Hair follicle dermal papilla cell (primary cell): ENCODE results near the gene TRIOBP. TPM values are rescaled to one million over a fixed set of nuclear protein-coding genes. Genes with fewer than 3 reads are reported as not detected.

Experiments used
- small RNA-seq: library from RNA; depleted of rRNA; stranded (forward); fragments of <200 nt; gene quantifications from one replicate; pipeline ENCODE3, GENCODE V24; 2012
- total RNA-seq: library from RNA; depleted of rRNA; stranded (reverse); fragments of >200 nt; gene quantifications from 2 replicates; pipeline ENCODE4 v1.2.3, GENCODE V29; 2012

Gene TRIOBP, protein sequence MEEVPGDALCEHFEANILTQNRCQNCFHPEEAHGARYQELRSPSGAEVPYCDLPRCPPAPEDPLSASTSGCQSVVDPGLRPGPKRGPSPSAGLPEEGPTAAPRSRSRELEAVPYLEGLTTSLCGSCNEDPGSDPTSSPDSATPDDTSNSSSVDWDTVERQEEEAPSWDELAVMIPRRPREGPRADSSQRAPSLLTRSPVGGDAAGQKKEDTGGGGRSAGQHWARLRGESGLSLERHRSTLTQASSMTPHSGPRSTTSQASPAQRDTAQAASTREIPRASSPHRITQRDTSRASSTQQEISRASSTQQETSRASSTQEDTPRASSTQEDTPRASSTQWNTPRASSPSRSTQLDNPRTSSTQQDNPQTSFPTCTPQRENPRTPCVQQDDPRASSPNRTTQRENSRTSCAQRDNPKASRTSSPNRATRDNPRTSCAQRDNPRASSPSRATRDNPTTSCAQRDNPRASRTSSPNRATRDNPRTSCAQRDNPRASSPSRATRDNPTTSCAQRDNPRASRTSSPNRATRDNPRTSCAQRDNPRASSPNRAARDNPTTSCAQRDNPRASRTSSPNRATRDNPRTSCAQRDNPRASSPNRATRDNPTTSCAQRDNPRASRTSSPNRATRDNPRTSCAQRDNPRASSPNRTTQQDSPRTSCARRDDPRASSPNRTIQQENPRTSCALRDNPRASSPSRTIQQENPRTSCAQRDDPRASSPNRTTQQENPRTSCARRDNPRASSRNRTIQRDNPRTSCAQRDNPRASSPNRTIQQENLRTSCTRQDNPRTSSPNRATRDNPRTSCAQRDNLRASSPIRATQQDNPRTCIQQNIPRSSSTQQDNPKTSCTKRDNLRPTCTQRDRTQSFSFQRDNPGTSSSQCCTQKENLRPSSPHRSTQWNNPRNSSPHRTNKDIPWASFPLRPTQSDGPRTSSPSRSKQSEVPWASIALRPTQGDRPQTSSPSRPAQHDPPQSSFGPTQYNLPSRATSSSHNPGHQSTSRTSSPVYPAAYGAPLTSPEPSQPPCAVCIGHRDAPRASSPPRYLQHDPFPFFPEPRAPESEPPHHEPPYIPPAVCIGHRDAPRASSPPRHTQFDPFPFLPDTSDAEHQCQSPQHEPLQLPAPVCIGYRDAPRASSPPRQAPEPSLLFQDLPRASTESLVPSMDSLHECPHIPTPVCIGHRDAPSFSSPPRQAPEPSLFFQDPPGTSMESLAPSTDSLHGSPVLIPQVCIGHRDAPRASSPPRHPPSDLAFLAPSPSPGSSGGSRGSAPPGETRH (N-terminal part only)
- 103 and 138 TPM in 2 replicates for total RNA-seq

DNA sequence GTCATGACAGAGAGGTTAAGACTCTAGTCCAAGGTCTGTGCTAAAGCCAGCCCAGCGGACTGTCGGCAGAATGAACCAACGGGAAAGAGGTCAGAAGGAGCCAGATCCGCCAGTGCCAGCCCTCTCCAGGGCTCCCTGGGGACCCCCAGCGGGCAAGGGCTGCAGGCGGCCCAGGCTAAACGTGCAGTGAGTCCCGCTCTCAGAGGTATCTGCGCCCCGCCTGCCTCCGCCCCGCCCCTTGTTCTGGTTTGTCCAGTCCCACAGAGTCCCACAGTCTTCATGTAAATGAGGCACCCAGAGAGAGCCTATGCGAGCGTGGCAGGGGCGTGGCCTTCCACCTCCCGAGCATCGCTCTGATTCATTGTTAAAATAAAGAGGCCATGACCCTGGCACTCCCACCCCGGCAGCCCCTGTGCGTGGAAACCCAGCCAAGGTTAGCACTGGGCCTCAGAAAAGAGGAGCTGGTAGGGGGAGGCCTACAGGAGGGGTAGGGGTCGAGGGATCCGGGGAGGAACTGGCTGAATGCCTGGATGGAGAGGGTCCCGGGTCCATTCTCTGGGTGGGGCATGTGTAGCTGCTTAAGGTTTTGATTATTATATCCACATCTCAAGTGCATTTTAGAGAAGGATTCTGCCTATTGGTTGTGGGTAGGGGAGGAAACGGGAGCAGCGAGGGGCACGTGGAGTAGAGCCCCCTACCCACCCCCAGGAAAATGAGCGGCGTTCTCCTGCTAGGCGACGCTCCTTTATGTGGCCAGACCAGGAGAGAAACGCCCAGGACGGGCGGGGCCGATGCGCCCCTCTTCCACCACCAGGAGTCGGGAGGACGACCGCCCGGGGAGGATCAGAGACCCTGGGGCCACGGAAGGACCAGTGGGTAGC is at the start of gene TRIOBP:
TSS of gene TRIOBP (plus strand) at position 392 of the 881 bp plus-strand sequence. CDS start 4,318 bp downstream, outside the sequence.

DNA sequence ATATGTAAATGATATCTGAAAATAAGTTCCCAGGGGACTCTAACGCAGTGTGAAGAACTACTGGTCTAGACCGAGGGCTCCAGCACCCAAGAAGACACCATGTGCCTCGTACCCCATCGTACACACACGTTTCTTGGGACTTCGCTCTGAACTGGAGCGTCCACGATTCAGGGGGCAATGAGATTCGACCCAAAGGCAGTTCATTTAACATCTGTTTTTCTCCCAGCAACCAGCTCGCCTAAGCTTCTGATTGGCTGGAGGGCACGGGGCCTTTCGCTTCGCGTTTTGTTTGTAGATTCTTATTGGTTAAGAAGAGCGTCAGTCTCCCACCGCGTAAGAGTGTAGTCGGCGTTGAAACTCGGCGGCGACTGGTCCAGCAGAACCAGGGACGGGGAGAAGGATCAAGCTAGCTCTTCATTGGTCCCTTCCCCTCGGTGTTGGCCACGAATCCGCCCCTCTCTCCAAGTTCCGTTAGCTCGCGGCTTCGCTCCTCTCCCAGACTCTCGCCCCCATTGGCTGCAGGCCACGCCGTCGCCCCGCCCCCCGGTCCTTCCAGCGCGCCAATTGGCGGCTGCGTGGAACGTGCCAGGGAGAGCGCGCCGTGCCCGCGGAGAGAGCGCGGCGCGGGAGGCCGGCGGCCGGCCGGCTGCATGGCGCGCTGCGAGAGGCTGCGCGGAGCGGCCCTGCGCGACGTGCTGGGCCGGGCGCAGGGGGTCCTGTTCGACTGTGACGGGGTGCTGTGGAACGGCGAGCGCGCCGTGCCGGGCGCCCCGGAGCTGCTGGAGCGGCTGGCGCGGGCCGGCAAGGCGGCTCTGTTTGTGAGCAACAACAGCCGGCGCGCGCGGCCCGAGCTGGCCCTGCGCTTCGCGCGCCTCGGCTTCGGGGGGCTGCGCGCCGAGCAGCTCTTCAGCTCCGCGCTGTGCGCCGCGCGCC is 38.4 kb upstream of the TRIOBP start, which contains the start of gene PDXP:
TSS of gene PDXP (plus strand) at position 591 of the 933 bp plus-strand sequence. CDS start at position 651, 60 bp downstream.

GRCh38 chr22:37674951-37675929 is 21.6 kb upstream of the TRIOBP start, which contains the start of gene LGALS1:
TSS of gene LGALS1 (plus strand) at chr22:37675636. CDS start at chr22:37675703, 67 bp downstream.

DNA sequence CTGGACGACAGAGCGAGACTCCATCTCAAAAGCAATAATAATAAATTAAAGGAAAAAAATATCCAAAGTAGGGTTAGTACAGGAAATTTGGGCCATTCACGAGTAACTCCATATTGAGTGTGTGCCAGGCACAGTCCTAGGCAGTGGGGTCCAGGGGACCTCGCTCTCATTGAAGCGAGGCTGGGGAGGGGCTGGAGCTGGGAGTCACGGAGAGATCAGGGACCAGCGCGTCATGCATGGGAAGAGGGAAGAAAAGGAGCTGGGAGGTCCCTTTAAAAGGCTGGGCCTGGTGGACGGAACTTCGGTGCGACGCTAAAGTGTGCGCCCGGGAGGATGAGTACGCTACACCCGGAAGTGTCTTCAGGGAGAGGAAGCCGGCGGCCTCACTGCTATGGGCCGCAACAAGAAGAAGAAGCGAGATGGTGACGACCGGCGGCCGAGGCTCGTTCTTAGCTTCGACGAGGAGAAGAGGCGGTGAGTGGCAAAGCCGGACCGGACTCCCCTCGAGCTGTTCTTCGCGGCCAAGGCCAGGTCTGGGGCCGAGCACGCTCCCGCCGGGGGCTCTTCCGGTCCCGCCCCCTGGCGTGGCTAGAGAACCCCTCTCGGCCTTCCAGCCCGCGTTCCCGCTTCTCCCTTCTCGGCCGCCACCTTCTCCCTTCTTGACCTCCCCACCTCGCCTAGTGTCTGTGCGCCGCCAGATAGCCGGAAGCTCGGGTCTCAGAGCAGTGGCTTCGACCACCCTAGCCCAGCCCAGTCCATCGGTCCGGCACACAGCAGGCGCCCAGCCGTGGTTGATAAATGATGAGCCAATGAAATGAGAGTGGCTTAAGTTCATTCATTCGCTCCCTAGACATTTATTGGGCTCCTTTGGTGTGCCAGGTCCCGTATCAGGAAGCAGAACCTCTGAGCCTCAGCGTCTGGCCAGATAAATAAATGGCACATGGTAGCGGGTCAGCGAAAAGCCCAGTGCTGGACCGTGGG is 10.6 kb upstream of the TRIOBP start, which contains the start of gene NOL12:
TSS of gene NOL12 (plus strand) at position 342 of the 981 bp plus-strand sequence. CDS start at position 392, 50 bp downstream.

DNA sequence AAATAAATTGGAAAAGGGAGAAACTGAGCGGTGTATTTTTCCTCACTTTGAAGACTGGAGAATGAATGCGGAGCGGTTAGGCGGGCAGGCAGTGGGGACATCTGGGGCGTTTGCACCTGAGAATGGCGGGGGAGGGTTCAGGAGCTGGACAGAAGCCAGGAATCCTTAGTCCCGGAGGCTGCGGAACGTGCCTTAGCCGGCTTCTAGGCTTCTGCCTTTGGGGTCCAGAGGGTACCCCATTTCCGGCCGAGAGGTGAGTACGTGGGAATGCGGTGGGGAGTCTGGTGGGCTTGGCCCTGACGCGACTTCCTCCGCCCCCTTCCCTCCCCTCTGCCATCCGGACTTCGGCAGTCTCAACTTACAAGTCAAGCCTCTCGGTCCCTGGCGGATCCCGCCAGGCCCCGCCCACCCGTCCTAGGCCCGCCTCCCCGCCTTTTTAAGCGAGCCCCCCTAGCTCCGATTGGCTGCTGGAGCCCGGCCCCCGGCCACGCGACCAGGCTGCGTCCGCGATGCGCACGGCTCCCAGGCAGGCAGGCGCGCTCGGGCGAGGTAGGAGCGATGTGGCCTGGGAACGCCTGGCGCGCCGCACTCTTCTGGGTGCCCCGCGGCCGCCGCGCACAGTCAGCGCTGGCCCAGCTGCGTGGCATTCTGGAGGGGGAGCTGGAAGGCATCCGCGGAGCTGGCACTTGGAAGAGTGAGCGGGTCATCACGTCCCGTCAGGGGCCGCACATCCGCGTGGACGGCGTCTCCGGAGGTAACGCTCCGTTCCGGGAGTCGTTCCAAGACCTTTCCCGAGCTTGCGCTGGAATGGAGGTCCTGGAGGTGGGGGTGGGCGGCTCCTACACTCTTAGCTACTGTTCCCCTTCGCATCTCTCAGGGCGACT is 110.8 kb downstream of the TRIOBP start, which contains the start of gene GCAT:
TSS of gene GCAT (plus strand) at position 525 of the 884 bp plus-strand sequence. CDS start at position 559, 34 bp downstream.

GRCh38 chr22:37823134-37823985 is 126.5 kb downstream of the TRIOBP start, which contains the start of gene GALR3:
TSS of gene GALR3 (plus strand) at chr22:37823382. CDS start at chr22:37823407, 25 bp downstream.

Small RNA genes within 50 kb of the gene (small RNA-seq; reads per million reads assigned to genes)
- not detected for gene RN7SL385P

Other genes with a start within 250 kb of the TRIOBP start
- 0.16 TPM in 1 of 2 replicates, not detected in the other for gene MFNG, start 210.7 kb upstream of the TRIOBP start, total RNA-seq
- 11.9 and 17.4 TPM in 2 replicates for gene CARD10, start 177.6 kb upstream of the TRIOBP start, total RNA-seq
- gene CDC42EP1, start 136.6 kb upstream of the TRIOBP start, total RNA-seq: 41.7 and 53.3 TPM in 2 replicates
- gene LGALS2, start 117.0 kb upstream of the TRIOBP start, total RNA-seq: not detected in 2 replicates
- 34.5 and 43.8 TPM in 2 replicates for gene GGA1, start 88.2 kb upstream of the TRIOBP start, total RNA-seq
- 4.0 and 5.4 TPM in 2 replicates for gene SH3BP1, start 57.4 kb upstream of the TRIOBP start, total RNA-seq
- gene PDXP, start 38.3 kb upstream of the TRIOBP start, total RNA-seq: 4.6 and 5.5 TPM in 2 replicates
- gene LGALS1, start 21.4 kb upstream of the TRIOBP start, total RNA-seq: 3,488 and 6,007 TPM in 2 replicates
- 9.6 and 13.8 TPM in 2 replicates for gene NOL12, start 10.7 kb upstream of the TRIOBP start, total RNA-seq
- 20.6 and 21.0 TPM in 2 replicates for gene GCAT, start 110.9 kb downstream of the TRIOBP start, total RNA-seq
- gene GALR3, start 126.3 kb downstream of the TRIOBP start, total RNA-seq: not detected in 2 replicates
- 27.9 and 39.4 TPM in 2 replicates for gene ANKRD54, start 147.3 kb downstream of the TRIOBP start, total RNA-seq
- 376 and 379 TPM in 2 replicates for gene EIF3L, start 152.4 kb downstream of the TRIOBP start, total RNA-seq
- 60.8 and 84.4 TPM in 2 replicates for gene MICALL1, start 209.2 kb downstream of the TRIOBP start, total RNA-seq